Measurements from ENCODE around the gene EHMT2. TPM values are rescaled to one million over a fixed set of nuclear protein-coding genes. Genes with fewer than 3 reads are reported as not detected.

EHMT2 gene
- total and polyA plus RNA-seq, 2 of the 13 experiments (the other 11 are each of a cell fraction or from before 2014, with no cell fraction given), result 55.2 to 69.2 TPM

DNA sequence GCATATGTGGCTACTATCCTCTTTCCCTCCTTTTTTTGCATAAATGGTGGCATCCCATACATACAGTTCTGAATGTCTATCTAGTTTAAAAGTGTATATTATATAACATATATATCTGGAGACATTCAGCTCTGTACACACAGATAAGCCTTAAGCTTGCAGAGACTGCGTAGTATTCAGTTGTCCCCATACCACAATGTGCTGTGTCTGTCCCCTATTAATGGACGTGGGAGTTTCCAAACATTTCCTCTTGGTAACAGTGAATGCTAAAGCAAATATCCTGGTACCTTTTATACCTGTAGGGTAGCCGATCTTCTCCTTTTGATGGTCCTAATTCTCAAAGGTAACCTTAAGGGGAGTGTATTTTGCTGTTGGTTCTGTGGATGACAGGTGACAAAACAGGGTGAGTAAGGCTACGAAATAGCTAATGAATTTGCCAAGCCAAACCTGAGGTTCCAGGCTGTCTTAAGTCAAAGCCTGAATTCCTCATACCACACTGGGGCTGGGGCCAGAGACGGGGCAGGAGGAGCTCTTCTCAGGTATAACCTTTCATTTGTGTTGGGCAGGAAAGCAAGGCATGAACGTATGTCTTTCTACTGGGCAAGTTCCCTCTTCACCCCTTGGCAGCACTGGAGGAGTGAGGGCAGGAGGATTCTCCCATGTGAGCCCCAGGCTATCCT lies 22.3 kb upstream of the EHMT2 start:
- no TSS peak for BruUV-seq (replicated peaks)
- intact Hi-C loops (cut with micrococcal nuclease; ENCODE audit: unreplicated experiment), result loop anchor here (10.0 kb wide), 1 partner anchor 145 kb away; the partner anchor contains the start of gene VWA7
- Histone ChIP-seq H4K20me1 (ENCODE audit: insufficient read depth, low read length) (no peaks in the 10 kb centered on the region), H3K27me3 (ENCODE audit: control insufficient read depth in 1 of 2, insufficient read depth in 2 of 2, low read length in 2 of 2) (no peaks in the 10 kb centered on the region; a peak in 1 of 5 replicates), H3K36me3 (replicated peaks in 1 of 2; ENCODE audit: control insufficient read depth in 1 of 2, insufficient read depth in 2 of 2, low read length in 2 of 2) (no peaks in the 10 kb centered on the region), H3K9ac (ENCODE audit: insufficient read depth, low read depth, low read length) (no peak overlapping the region), H3K27ac (ENCODE audit: extremely low read length, insufficient read depth, low read length) (no peak overlapping the region), H3K4me1 (ENCODE audit: insufficient read depth, low read length) (peaks cover 53% of the 10 kb centered on the region), H3K4me2 (ENCODE audit: low read depth, low read length) (no peak overlapping the region), H3K4me3 (replicated peaks in 1 of 3; ENCODE audit: insufficient read depth in 1 of 3, low read depth in 2 of 3, low read length in 3 of 3) (no peak overlapping the region), H2AFZ (ENCODE audit: low read length) (no peak overlapping the region), H3K79me2 (ENCODE audit: insufficient read depth, low read length) (no peaks in the 10 kb centered on the region), H3K9me3 (ENCODE audit: low read length) (no peaks in the 10 kb centered on the region)
- WGBS (ENCODE audit: low lambda C conversion rate), result 17% methylated on average over 6 of the region's 6 CpGs
- DNase-seq (ENCODE audit: low spot score) (no peak), FAIRE-seq (no peak), ATAC-seq (no peak)
- ChIA-PET POLR2A (interaction anchor here (0.8 to 5.6 kb wide), 6 partner anchors 10 to 57 kb away, joined by 3 to 35 read pairs (median 10); partner anchors contain the start of genes CFB and NEU1), CTCF (ENCODE audit: low intra/inter-chr PET ratio, low total read pairs) (no interaction called here)
- in situ Hi-C loops (cut with HindIII; ENCODE audit: extremely low pct_ligation_motif_present, low pct_unique_long_range_greater_than_20kb), result loop anchor here (25.0 kb wide), 1 partner anchor 1043 kb away; the partner anchor contains the start of genes BRD2 and HLA-DMA
- TF ChIP-seq ZNF484 (CRISPR knock-in tag; IDR thresholded peaks at IDR 0.05; ENCODE audit: borderline replicate concordance, low read depth), result no peak

- no peak for DNase-seq (ENCODE audit: low spot score)
- H3K79me2 ChIP-seq (ENCODE audit: insufficient read depth, low read length), result no peaks in the 10 kb centered on the region
- ChIA-PET CTCF (ENCODE audit: low intra/inter-chr PET ratio, low total read pairs) (no interaction called here), POLR2A (interaction anchor here (0.6 to 1.4 kb wide), 7 partner anchors 9 to 127 kb away, joined by 3 to 10 read pairs (median 4); partner anchors contain the start of genes C2, CFB, HSPA1A and HSPA1L)
- H3K27me3 ChIP-seq (ENCODE audit: control insufficient read depth in 1 of 2, insufficient read depth in 2 of 2, low read length in 2 of 2), result no peaks in the 10 kb centered on the region; a peak in 1 of 5 replicates
- H3K4me1 ChIP-seq (ENCODE audit: insufficient read depth, low read length), result peaks cover 43% of the 10 kb centered on the region
- intact Hi-C loops (cut with micrococcal nuclease; ENCODE audit: unreplicated experiment), result no loop called here
- in situ Hi-C loops (cut with HindIII; ENCODE audit: extremely low pct_ligation_motif_present, low pct_unique_long_range_greater_than_20kb), result loop anchor here (25.0 kb wide), 1 partner anchor 1044 kb away; the partner anchor contains the start of genes BRD2 and HLA-DMA
- H3K9me3 ChIP-seq (ENCODE audit: low read length), result no peaks in the 10 kb centered on the region
- H3K4me3 ChIP-seq (replicated peaks in 1 of 3; ENCODE audit: insufficient read depth in 1 of 3, low read depth in 2 of 3, low read length in 3 of 3), result no peak overlapping the region
- no peaks in the 10 kb centered on the region for H4K20me1 ChIP-seq (ENCODE audit: insufficient read depth, low read length)
- no peak overlapping the region for H2AFZ ChIP-seq (ENCODE audit: low read length)
- no peak overlapping the region for H3K27ac ChIP-seq (ENCODE audit: extremely low read length, insufficient read depth, low read length)
- H3K36me3 ChIP-seq (replicated peaks in 1 of 2; ENCODE audit: control insufficient read depth in 1 of 2, insufficient read depth in 2 of 2, low read length in 2 of 2), result no peaks in the 10 kb centered on the region
- BruUV-seq (replicated peaks), result no TSS peak
- no peak for FAIRE-seq
- no peak overlapping the region for H3K4me2 ChIP-seq (ENCODE audit: low read depth, low read length)
- WGBS (ENCODE audit: low lambda C conversion rate), result 48% methylated on average over 8 of the region's 8 CpGs
- no peak overlapping the region for H3K9ac ChIP-seq (ENCODE audit: insufficient read depth, low read depth, low read length)
- no peak for ATAC-seq
- TF ChIP-seq ARNTL (CRISPR knock-in tag; IDR thresholded peaks at IDR 0.05), result no peak
- no peak for TF ChIP-seq ZNF441 (CRISPR knock-in tag; IDR thresholded peaks at IDR 0.05; ENCODE audit: borderline replicate concordance)
- TF ChIP-seq, protein P1, sequence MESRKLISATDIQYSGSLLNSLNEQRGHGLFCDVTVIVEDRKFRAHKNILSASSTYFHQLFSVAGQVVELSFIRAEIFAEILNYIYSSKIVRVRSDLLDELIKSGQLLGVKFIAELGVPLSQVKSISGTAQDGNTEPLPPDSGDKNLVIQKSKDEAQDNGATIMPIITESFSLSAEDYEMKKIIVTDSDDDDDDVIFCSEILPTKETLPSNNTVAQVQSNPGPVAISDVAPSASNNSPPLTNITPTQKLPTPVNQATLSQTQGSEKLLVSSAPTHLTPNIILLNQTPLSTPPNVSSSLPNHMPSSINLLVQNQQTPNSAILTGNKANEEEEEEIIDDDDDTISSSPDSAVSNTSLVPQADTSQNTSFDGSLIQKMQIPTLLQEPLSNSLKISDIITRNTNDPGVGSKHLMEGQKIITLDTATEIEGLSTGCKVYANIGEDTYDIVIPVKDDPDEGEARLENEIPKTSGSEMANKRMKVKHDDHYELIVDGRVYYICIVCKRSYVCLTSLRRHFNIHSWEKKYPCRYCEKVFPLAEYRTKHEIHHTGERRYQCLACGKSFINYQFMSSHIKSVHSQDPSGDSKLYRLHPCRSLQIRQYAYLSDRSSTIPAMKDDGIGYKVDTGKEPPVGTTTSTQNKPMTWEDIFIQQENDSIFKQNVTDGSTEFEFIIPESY (CRISPR knock-in tag; IDR thresholded peaks at IDR 0.05), result no peak
- no peak for TF ChIP-seq PHF21A (CRISPR knock-in tag; IDR thresholded peaks at IDR 0.05)
- TF ChIP-seq NFIB (CRISPR knock-in tag; IDR thresholded peaks at IDR 0.05; ENCODE audit: borderline replicate concordance), result no peak
- no peak for TF ChIP-seq TGIF2 (CRISPR knock-in tag; IDR thresholded peaks at IDR 0.05)
- peak; percentile 48; the same call in 1 of the 2 replicates for TF ChIP-seq ZNF121 (CRISPR knock-in tag; IDR thresholded peaks at IDR 0.05)
- TF ChIP-seq AGO2 (optimal IDR thresholded peaks at IDR 0.05; ENCODE audit: low read depth, low read length), result no peak
- TF ChIP-seq, protein P2, sequence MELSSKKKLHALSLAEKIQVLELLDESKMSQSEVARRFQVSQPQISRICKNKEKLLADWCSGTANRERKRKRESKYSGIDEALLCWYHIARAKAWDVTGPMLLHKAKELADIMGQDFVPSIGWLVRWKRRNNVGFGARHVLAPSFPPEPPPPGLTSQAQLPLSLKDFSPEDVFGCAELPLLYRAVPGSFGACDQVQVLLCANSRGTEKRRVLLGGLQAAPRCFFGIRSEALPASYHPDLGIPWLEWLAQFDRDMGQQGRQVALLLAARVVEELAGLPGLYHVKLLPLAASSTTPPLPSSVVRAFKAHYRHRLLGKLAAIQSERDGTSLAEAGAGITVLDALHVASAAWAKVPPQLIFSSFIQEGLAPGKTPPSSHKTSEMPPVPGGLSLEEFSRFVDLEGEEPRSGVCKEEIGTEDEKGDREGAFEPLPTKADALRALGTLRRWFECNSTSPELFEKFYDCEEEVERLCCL (CRISPR knock-in tag; IDR thresholded peaks at IDR 0.05; ENCODE audit: borderline replicate concordance), result no peak
Observed at GRCh38 chr6:31918069-31918720, 20.7 kb upstream of the EHMT2 start.

Data from HepG2 (cell line).